HUES6 (cell line): ENCODE results near the gene ZHX3.

ENCODE experiments used
- H3K27ac ChIP-seq: 2 replicates; pipeline ENCODE4 v1.7.0; 2013; ENCODE audit warnings: low read depth, mild to moderate bottlenecking, low read length, inconsistent platforms
- H3K27me3 ChIP-seq: 2 replicates; pipeline ENCODE4 v1.6.1; 2013; ENCODE audit warnings: low read length; ENCODE audit not compliant: control insufficient read depth, insufficient read depth
- H3K36me3 ChIP-seq: 2 replicates; pipeline ENCODE4 v1.6.1; 2013; ENCODE audit warnings: low read length; ENCODE audit not compliant: control insufficient read depth, insufficient read depth
- H3K4me1 ChIP-seq: 2 replicates; pipeline ENCODE4 v1.6.1; 2013; ENCODE audit warnings: low read length; ENCODE audit not compliant: control insufficient read depth, insufficient read depth
- H3K4me3 ChIP-seq: 2 replicates; pipeline ENCODE4 v1.5.1; 2013; ENCODE audit warnings: low read depth, low read length
- H3K9ac ChIP-seq: one replicate; pipeline ENCODE4 v1.6.1; 2013; ENCODE audit warnings: mild to moderate bottlenecking, low read length
- H3K9me3 ChIP-seq: 2 replicates; pipeline ENCODE4 v1.6.1; 2013; ENCODE audit warnings: low read depth, low read length; ENCODE audit not compliant: control insufficient read depth, insufficient read depth

The ZHX3 gene

GRCh38 chr20:41286240-41286851 is 31.2 kb downstream of the ZHX3 start:
- Histone ChIP-seq H3K4me1 (no peaks in the 10 kb centered on the region), H3K27ac (no peak overlapping the region), H3K27me3 (no peaks in the 10 kb centered on the region), H3K4me3 (no peak overlapping the region), H3K9ac (no peak overlapping the region), H3K36me3 (no peaks in the 10 kb centered on the region), H3K9me3 (peaks cover 14% of the 10 kb centered on the region)

GRCh38 chr20:41279546-41280225 is 37.8 kb downstream of the ZHX3 start:
- H3K27ac ChIP-seq = no peak overlapping the region
- H3K9me3 ChIP-seq = no peaks in the 10 kb centered on the region
- H3K9ac ChIP-seq = no peak overlapping the region
- H3K4me1 ChIP-seq = no peaks in the 10 kb centered on the region
- no peak overlapping the region for H3K4me3 ChIP-seq
- H3K27me3 ChIP-seq = no peaks in the 10 kb centered on the region
- no peaks in the 10 kb centered on the region for H3K36me3 ChIP-seq

GRCh38 chr20:41278936-41279335 is 38.6 kb downstream of the ZHX3 start:
- H3K36me3 ChIP-seq = no peaks in the 10 kb centered on the region
- H3K9me3 ChIP-seq = no peaks in the 10 kb centered on the region
- H3K9ac ChIP-seq = no peak overlapping the region
- no peaks in the 10 kb centered on the region for H3K27me3 ChIP-seq
- no peaks in the 10 kb centered on the region for H3K4me1 ChIP-seq
- no peak overlapping the region for H3K4me3 ChIP-seq
- H3K27ac ChIP-seq = no peak overlapping the region

GRCh38 chr20:41277049-41277448 is 40.5 kb downstream of the ZHX3 start:
- Histone ChIP-seq H3K4me1 (no peaks in the 10 kb centered on the region), H3K4me3 (no peak overlapping the region), H3K9ac (no peak overlapping the region), H3K9me3 (no peaks in the 10 kb centered on the region), H3K36me3 (no peaks in the 10 kb centered on the region), H3K27ac (no peak overlapping the region), H3K27me3 (no peaks in the 10 kb centered on the region)

GRCh38 chr20:41276317-41276751 is 41.2 kb downstream of the ZHX3 start:
- Histone ChIP-seq H3K4me3 (no peak overlapping the region), H3K9ac (no peak overlapping the region), H3K27me3 (no peaks in the 10 kb centered on the region), H3K36me3 (no peaks in the 10 kb centered on the region), H3K9me3 (no peaks in the 10 kb centered on the region), H3K4me1 (no peaks in the 10 kb centered on the region), H3K27ac (no peak overlapping the region)

GRCh38 chr20:41275301-41275731 is 42.2 kb downstream of the ZHX3 start:
- no peak overlapping the region for H3K27ac ChIP-seq
- H3K36me3 ChIP-seq = no peaks in the 10 kb centered on the region
- no peaks in the 10 kb centered on the region for H3K4me1 ChIP-seq
- H3K9ac ChIP-seq = no peak overlapping the region
- no peak overlapping the region for H3K4me3 ChIP-seq
- no peaks in the 10 kb centered on the region for H3K9me3 ChIP-seq
- H3K27me3 ChIP-seq = no peaks in the 10 kb centered on the region

GRCh38 chr20:41274152-41274551 is 43.4 kb downstream of the ZHX3 start:
- H3K9me3 ChIP-seq = no peaks in the 10 kb centered on the region
- H3K9ac ChIP-seq = no peak overlapping the region
- H3K27me3 ChIP-seq = no peaks in the 10 kb centered on the region
- H3K27ac ChIP-seq = no peak overlapping the region
- H3K4me3 ChIP-seq = no peak overlapping the region
- no peaks in the 10 kb centered on the region for H3K36me3 ChIP-seq
- H3K4me1 ChIP-seq = no peaks in the 10 kb centered on the region

GRCh38 chr20:41273445-41273844 is 44.1 kb downstream of the ZHX3 start:
- H3K4me1 ChIP-seq = no peaks in the 10 kb centered on the region
- no peaks in the 10 kb centered on the region for H3K36me3 ChIP-seq
- no peak overlapping the region for H3K4me3 ChIP-seq
- no peak overlapping the region for H3K9ac ChIP-seq
- no peaks in the 10 kb centered on the region for H3K9me3 ChIP-seq
- H3K27me3 ChIP-seq = no peaks in the 10 kb centered on the region
- no peak overlapping the region for H3K27ac ChIP-seq

GRCh38 chr20:41272339-41272738 is 45.2 kb downstream of the ZHX3 start:
- Histone ChIP-seq H3K4me1 (no peaks in the 10 kb centered on the region), H3K27ac (no peak overlapping the region)

GRCh38 chr20:41268917-41269652 is 48.4 kb downstream of the ZHX3 start:
- Histone ChIP-seq H3K9ac (no peak overlapping the region), H3K4me1 (no peaks in the 10 kb centered on the region), H3K27ac (no peak overlapping the region), H3K9me3 (no peaks in the 10 kb centered on the region), H3K27me3 (no peaks in the 10 kb centered on the region), H3K4me3 (no peak overlapping the region), H3K36me3 (no peaks in the 10 kb centered on the region)

More at GRCh38 chr20:41272339-41272738, 45.2 kb downstream of the ZHX3 start:
- H3K9me3 ChIP-seq = no peaks in the 10 kb centered on the region
- no peak overlapping the region for H3K9ac ChIP-seq
- H3K27me3 ChIP-seq = no peaks in the 10 kb centered on the region
- H3K36me3 ChIP-seq = no peaks in the 10 kb centered on the region
- no peak overlapping the region for H3K4me3 ChIP-seq

GRCh38 chr20:41268402-41268801 is 49.1 kb downstream of the ZHX3 start:
- Histone ChIP-seq H3K27me3 (no peaks in the 10 kb centered on the region), H3K27ac (no peak overlapping the region), H3K4me3 (no peak overlapping the region), H3K4me1 (no peaks in the 10 kb centered on the region), H3K9me3 (no peaks in the 10 kb centered on the region), H3K36me3 (no peaks in the 10 kb centered on the region), H3K9ac (no peak overlapping the region)
